Measurements from ENCODE around the gene SWAP70.

The SWAP70 gene

GRCh38 chr11:9708544-9708943, 44.7 kb downstream of the SWAP70 start:
- no peak overlapping the region for H3K27ac Mint-ChIP-seq
- H3K4me3 Mint-ChIP-seq = no peak overlapping the region
- H3K36me3 Mint-ChIP-seq (ENCODE audit: low read depth) = no peaks in the 10 kb centered on the region
- H3K4me1 Mint-ChIP-seq = no peaks in the 10 kb centered on the region
- H3K9me3 Mint-ChIP-seq = no peaks in the 10 kb centered on the region
- TF ChIP-seq, protein P1, sequence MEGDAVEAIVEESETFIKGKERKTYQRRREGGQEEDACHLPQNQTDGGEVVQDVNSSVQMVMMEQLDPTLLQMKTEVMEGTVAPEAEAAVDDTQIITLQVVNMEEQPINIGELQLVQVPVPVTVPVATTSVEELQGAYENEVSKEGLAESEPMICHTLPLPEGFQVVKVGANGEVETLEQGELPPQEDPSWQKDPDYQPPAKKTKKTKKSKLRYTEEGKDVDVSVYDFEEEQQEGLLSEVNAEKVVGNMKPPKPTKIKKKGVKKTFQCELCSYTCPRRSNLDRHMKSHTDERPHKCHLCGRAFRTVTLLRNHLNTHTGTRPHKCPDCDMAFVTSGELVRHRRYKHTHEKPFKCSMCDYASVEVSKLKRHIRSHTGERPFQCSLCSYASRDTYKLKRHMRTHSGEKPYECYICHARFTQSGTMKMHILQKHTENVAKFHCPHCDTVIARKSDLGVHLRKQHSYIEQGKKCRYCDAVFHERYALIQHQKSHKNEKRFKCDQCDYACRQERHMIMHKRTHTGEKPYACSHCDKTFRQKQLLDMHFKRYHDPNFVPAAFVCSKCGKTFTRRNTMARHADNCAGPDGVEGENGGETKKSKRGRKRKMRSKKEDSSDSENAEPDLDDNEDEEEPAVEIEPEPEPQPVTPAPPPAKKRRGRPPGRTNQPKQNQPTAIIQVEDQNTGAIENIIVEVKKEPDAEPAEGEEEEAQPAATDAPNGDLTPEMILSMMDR (IDR thresholded peaks at IDR 0.05; ENCODE audit: unreplicated experiment in 3 of 3) = no peak
- no peaks in the 10 kb centered on the region for H3K27me3 Mint-ChIP-seq (ENCODE audit: low read depth)

- H3K36me3 Mint-ChIP-seq (ENCODE audit: low read depth) = peaks cover 6% of the 10 kb centered on the region
- H3K27me3 Mint-ChIP-seq (ENCODE audit: low read depth) = no peaks in the 10 kb centered on the region
- no peak overlapping the region for H3K27ac Mint-ChIP-seq
- no peak overlapping the region for H3K4me3 Mint-ChIP-seq
- H3K4me1 Mint-ChIP-seq = no peaks in the 10 kb centered on the region
- no peaks in the 10 kb centered on the region for H3K9me3 Mint-ChIP-seq
- TF ChIP-seq, protein P1 (IDR thresholded peaks at IDR 0.05; ENCODE audit: unreplicated experiment in 3 of 3) = no peak
Measured at GRCh38 chr11:9710223-9710622, 46.3 kb downstream of the SWAP70 start.

DNA sequence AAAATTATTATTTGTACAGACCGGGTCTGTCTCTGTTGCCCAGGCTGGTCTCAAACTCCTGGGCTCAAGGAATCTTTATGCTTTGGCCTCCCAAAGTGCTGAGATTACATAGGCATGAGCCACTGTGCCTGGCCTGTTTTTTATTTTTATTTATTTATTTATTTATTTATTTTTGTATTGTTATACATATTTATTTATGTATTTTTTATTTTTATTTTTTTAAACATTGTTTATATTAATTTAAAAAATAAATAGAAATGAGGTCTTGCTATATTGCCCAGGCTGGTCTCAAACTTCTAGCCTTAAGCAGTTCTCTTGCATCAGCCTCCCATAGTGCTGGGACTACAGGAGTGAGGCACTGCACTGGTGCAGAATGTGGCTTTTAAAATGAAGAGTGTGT, 47.0 kb downstream of the SWAP70 start:
- Mint-ChIP-seq H3K4me1 (no peaks in the 10 kb centered on the region), H3K9me3 (no peaks in the 10 kb centered on the region), H3K4me3 (no peak overlapping the region), H3K27ac (no peak overlapping the region), H3K36me3 (ENCODE audit: low read depth) (peaks cover 11% of the 10 kb centered on the region), H3K27me3 (ENCODE audit: low read depth) (no peaks in the 10 kb centered on the region)
- TF ChIP-seq, protein P1 (IDR thresholded peaks at IDR 0.05; ENCODE audit: unreplicated experiment in 3 of 3) = no peak

DNA sequence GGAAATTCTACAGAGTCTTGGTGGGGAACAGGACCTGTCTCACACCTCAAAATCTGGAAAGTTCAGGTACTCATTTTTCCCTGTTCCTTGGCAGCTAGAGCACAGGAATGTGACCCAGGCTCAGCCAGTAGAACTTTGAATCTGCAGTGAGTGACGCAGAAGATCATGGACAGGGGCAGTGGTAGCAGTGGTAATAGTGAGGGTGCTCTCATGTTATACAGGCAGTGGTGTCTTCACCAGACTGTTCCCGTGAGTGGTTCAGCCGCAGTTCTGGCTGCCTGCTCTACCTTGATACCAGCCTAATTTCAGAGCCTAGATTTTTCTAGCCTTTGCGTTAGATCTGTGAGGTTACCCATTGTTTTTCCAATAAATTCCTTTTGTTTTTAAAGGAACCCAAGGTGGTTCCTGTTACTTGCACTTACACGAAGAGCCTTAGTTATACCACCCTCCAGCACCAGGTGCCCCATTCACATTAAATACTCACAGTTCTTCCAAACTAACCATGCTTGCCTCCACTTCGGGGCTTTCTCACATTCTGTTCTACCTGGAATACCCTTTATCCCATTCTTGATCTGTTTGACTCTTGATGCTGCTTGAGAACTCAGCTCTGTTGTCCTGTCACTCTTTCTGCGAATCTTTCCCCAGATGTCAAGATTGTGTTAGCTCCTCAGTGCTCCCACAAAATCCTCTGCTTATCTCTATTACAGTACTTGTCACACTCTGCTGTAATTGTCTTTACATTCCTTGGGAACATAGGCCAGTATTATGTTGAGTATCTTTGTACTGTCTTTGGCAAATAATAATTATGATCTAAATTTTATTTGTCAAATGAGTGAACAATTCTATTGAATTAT, 47.8 kb downstream of the SWAP70 start:
- Mint-ChIP-seq H3K36me3 (ENCODE audit: low read depth) (peaks cover 14% of the 10 kb centered on the region), H3K27me3 (ENCODE audit: low read depth) (no peaks in the 10 kb centered on the region), H3K27ac (no peak overlapping the region), H3K4me1 (peaks cover 3% of the 10 kb centered on the region), H3K9me3 (no peaks in the 10 kb centered on the region), H3K4me3 (no peak overlapping the region)
- TF ChIP-seq, protein P1 (IDR thresholded peaks at IDR 0.05; ENCODE audit: unreplicated experiment in 3 of 3) = no peak

GRCh38 chr11:9714272-9714940, 50.5 kb downstream of the SWAP70 start:
- no peak overlapping the region for H3K27ac Mint-ChIP-seq
- H3K4me1 Mint-ChIP-seq = peaks cover 14% of the 10 kb centered on the region
- no peak overlapping the region for H3K4me3 Mint-ChIP-seq
- TF ChIP-seq, protein P1 (IDR thresholded peaks at IDR 0.05; ENCODE audit: unreplicated experiment in 3 of 3) = no peak
- no peaks in the 10 kb centered on the region for H3K9me3 Mint-ChIP-seq
- peaks cover 14% of the 10 kb centered on the region for H3K36me3 Mint-ChIP-seq (ENCODE audit: low read depth)
- H3K27me3 Mint-ChIP-seq (ENCODE audit: low read depth) = no peaks in the 10 kb centered on the region

Data from nephron (organoid).